Trophoblast cell (in vitro differentiated cells and primary cell): ENCODE data around the gene EPGN.

Experiments
- DNase-seq, 2 donors: peaks; one replicate each; pipeline ENCODE4 v3.0.0-alpha.2; 2016
- H2AFZ ChIP-seq: 2 replicates; pipeline ENCODE4 v1.6.1; 2013; ENCODE audit warnings: low read length, moderate library complexity, mild to moderate bottlenecking; ENCODE audit not compliant: insufficient read depth, poor library complexity
- H2AK5ac ChIP-seq: 2 replicates; pipeline ENCODE4 v1.6.1; 2013; ENCODE audit warnings: mild to moderate bottlenecking, low read length
- H2BK120ac ChIP-seq: 2 replicates; pipeline ENCODE4 v1.6.1; 2013; ENCODE audit warnings: low read length, mild to moderate bottlenecking, moderate library complexity; ENCODE audit not compliant: insufficient read depth, poor library complexity
- H2BK12ac ChIP-seq: 2 replicates; pipeline ENCODE4 v1.6.1; 2013; ENCODE audit warnings: mild to moderate bottlenecking, low read length, moderate library complexity
- H2BK5ac ChIP-seq: 2 replicates; pipeline ENCODE4 v1.6.1; 2013; ENCODE audit warnings: low read length, low read depth, moderate library complexity, mild to moderate bottlenecking; ENCODE audit not compliant: poor library complexity
- H3K14ac ChIP-seq: 2 replicates; pipeline ENCODE4 v1.6.1; 2013; ENCODE audit warnings: mild to moderate bottlenecking, low read length
- H3K18ac ChIP-seq: 2 replicates; pipeline ENCODE4 v1.6.1; 2013; ENCODE audit warnings: mild to moderate bottlenecking, low read length
- H3K23ac ChIP-seq: 2 replicates; pipeline ENCODE4 v1.6.1; 2013; ENCODE audit warnings: low read length
- H3K27ac ChIP-seq: 2 replicates; pipeline ENCODE4 v1.5.1; 2013; ENCODE audit warnings: low read depth, mild to moderate bottlenecking, inconsistent platforms, low read length, moderate library complexity
- H3K27me3 ChIP-seq: 2 replicates; pipeline ENCODE4 v1.6.1; 2013; ENCODE audit warnings: inconsistent platforms, mild to moderate bottlenecking, low read length, moderate library complexity; ENCODE audit not compliant: insufficient read depth
- H3K36me3 ChIP-seq, 2 experiments: 1 replicate in 1 of 2; 2 replicates in 1 of 2; pipeline ENCODE4 v1.6.1; 2013; ENCODE audit warnings: low read length in 2 of 2, mild to moderate bottlenecking in 2 of 2, moderate library complexity in 1 of 2; ENCODE audit not compliant: insufficient read depth in 2 of 2, control insufficient read depth in 1 of 2
- H3K4ac ChIP-seq: 2 replicates; pipeline ENCODE4 v1.6.1; 2013; ENCODE audit warnings: low read depth, mild to moderate bottlenecking, low read length, moderate library complexity
- H3K4me1 ChIP-seq, 2 experiments: 1 replicate in 1 of 2; 2 replicates in 1 of 2; pipeline ENCODE4 v1.6.1; 2013; ENCODE audit warnings: low read length in 2 of 2, mild to moderate bottlenecking in 2 of 2, moderate library complexity in 1 of 2; ENCODE audit not compliant: insufficient read depth in 2 of 2, control insufficient read depth in 1 of 2
- H3K4me2 ChIP-seq: 2 replicates; pipeline ENCODE4 v1.6.1; 2013; ENCODE audit warnings: inconsistent platforms, mild to moderate bottlenecking, low read length, moderate library complexity
- H3K4me3 ChIP-seq: 2 replicates; pipeline ENCODE4 v1.5.1; 2013; ENCODE audit warnings: mild to moderate bottlenecking, low read depth, low read length, inconsistent platforms
- H3K79me1 ChIP-seq: one replicate; pipeline ENCODE4 v1.6.1; 2013; ENCODE audit warnings: low read length
- H3K79me2 ChIP-seq: 2 replicates; pipeline ENCODE4 v1.6.1; 2013; ENCODE audit warnings: low read length, mild to moderate bottlenecking; ENCODE audit not compliant: control insufficient read depth, insufficient read depth, poor library complexity
- H3K9ac ChIP-seq: 2 replicates; pipeline ENCODE4 v1.6.1; 2013; ENCODE audit warnings: mild to moderate bottlenecking, low read length
- H3K9me3 ChIP-seq: 2 replicates; pipeline ENCODE4 v1.6.1; 2013; ENCODE audit warnings: low read depth, mild to moderate bottlenecking, control low read depth, inconsistent platforms, low read length; ENCODE audit not compliant: insufficient read depth
- H4K12ac ChIP-seq: 2 replicates; pipeline ENCODE4 v1.6.1; 2013; ENCODE audit warnings: low read depth, mild to moderate bottlenecking, low read length, moderate library complexity
- H4K8ac ChIP-seq: 2 replicates; pipeline ENCODE4 v1.6.1; 2013; ENCODE audit warnings: low read depth, mild to moderate bottlenecking, low read length, moderate library complexity
- H4K91ac ChIP-seq: one replicate; pipeline ENCODE4 v1.6.1; 2013; ENCODE audit warnings: low read depth, mild to moderate bottlenecking, low read length, moderate library complexity
- WGBS: extraction: QIAGEN DNeasy Blood & Tissue Kit; methylation state at CpG from one replicate; pipeline ENCODE4 v1.1.7; 2013; ENCODE audit warnings: missing lambda C conversion rate; ENCODE audit not compliant: insufficient read length, insufficient coverage; ENCODE audit errors: extremely low coverage; 5-methylcytosine and 5-hydroxymethylcytosine counted together

EPGN gene

DNA sequence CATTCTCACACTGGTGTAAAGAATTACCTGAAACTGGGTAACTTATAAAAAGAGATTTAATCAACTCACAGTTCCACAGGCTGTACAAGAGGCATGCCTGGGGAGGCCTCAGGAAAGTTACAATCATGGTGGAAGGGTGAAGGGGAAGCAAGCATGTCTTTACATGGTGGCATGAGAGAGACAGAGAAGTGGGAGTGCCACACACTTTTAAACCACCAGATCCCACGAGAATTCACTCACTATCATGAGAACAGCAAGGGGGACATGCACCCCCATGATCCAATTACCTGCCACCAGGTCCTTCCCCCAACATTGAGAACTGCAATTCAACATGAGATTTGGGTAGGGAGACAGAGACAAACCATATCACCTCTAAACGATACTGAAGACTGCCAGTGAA lies 23.0 kb downstream of the EPGN start:
- no peaks in the 10 kb centered on the region for H3K79me1 ChIP-seq
- no peak overlapping the region for H3K14ac ChIP-seq
- H3K18ac ChIP-seq, result no peak overlapping the region
- H3K4me2 ChIP-seq, result no peak overlapping the region
- no peak overlapping the region for H3K9ac ChIP-seq
- no peak overlapping the region for H4K12ac ChIP-seq
- peaks cover 0 to 3% of the 10 kb centered on the region in 2 experiments for H3K4me1 ChIP-seq
- H2AFZ ChIP-seq, result no peak overlapping the region
- H3K4me3 ChIP-seq, result no peak overlapping the region
- no peak overlapping the region for H3K23ac ChIP-seq
- H2BK120ac ChIP-seq, result no peak overlapping the region
- H3K9me3 ChIP-seq, result peaks cover 3% of the 10 kb centered on the region
- H3K27me3 ChIP-seq, result no peaks in the 10 kb centered on the region
- no peak for DNase-seq
- no CpG with 5 or more reads among the region's 2 CpGs for WGBS
- H3K79me2 ChIP-seq, result no peaks in the 10 kb centered on the region
- no peak overlapping the region for H2BK12ac ChIP-seq
- H4K8ac ChIP-seq, result no peak overlapping the region
- H3K4ac ChIP-seq, result no peak overlapping the region
- H2BK5ac ChIP-seq, result no peak overlapping the region
- H3K36me3 ChIP-seq, result no peaks in the 10 kb centered on the region
- H3K27ac ChIP-seq, result no peak overlapping the region
- H2AK5ac ChIP-seq, result no peak overlapping the region
- H4K91ac ChIP-seq, result no peak overlapping the region

DNA sequence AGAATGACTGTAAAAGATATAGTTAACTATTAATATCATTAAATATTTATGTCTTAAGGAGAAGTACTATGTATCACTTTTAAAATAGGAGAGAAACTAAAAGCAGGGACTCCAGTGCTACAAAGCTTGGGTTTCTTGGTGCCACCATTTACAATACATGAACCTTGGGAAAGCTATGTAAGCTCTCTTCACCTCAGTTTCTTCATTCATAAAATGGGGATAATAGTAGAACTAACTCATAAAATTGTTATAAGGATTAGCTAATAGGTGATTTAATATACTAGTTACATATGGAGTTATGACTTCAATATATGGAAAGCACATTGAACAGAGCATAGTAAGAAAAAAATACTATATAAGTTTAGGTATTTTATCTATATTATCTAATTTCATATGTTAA lies 23.7 kb downstream of the EPGN start:
- Histone ChIP-seq H3K18ac (no peak overlapping the region), H3K27me3 (no peaks in the 10 kb centered on the region), H3K9me3 (peaks cover 3% of the 10 kb centered on the region), H3K4me1 (peaks cover 0 to 3% of the 10 kb centered on the region in 2 experiments), H2BK5ac (no peak overlapping the region), H4K8ac (no peak overlapping the region), H4K12ac (no peak overlapping the region), H3K79me2 (no peaks in the 10 kb centered on the region), H3K4me2 (no peak overlapping the region), H2BK120ac (no peak overlapping the region), H3K4ac (no peak overlapping the region), H3K79me1 (no peaks in the 10 kb centered on the region), H2AK5ac (no peak overlapping the region), H3K4me3 (no peak overlapping the region), H4K91ac (no peak overlapping the region), H3K14ac (no peak overlapping the region), H2BK12ac (no peak overlapping the region), H3K9ac (no peak overlapping the region), H3K27ac (no peak overlapping the region), H3K23ac (no peak overlapping the region), H2AFZ (no peak overlapping the region), H3K36me3 (no peaks in the 10 kb centered on the region)
- no peak for DNase-seq

DNA sequence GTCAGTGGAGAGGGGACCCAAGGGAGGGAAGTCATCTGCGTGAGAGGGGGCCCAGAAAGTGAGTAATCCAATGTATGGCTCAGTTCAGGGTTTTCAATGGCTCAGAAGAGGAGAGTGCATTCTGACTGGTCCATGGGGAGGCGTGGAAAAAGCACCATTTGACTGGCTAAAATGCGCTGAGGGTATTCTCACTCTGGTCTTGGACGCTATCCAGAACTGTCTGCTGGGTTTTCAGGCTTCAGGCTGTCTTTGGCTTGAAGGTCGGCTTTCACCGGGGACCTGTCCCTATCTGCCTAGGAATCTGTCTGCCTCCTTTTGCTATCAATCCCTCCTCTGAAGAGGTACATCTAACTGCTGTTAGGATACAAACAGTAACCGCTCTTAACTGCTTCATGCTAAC lies 26.4 kb downstream of the EPGN start:
- no CpG with 5 or more reads among the region's 7 CpGs for WGBS
- Histone ChIP-seq H3K9me3 (peaks cover 3% of the 10 kb centered on the region), H3K4me3 (no peak overlapping the region), H3K79me1 (no peaks in the 10 kb centered on the region), H2BK12ac (no peak overlapping the region), H3K27me3 (no peaks in the 10 kb centered on the region), H2AFZ (no peak overlapping the region), H4K91ac (no peak overlapping the region), H3K4me1 (peaks cover 0 to 3% of the 10 kb centered on the region in 2 experiments), H2AK5ac (no peak overlapping the region), H3K23ac (no peak overlapping the region), H3K4me2 (no peak overlapping the region), H3K36me3 (no peaks in the 10 kb centered on the region), H2BK5ac (no peak overlapping the region), H3K9ac (no peak overlapping the region), H2BK120ac (no peak overlapping the region), H3K4ac (no peak overlapping the region), H3K18ac (no peak overlapping the region), H3K14ac (no peak overlapping the region), H3K27ac (no peak overlapping the region), H3K79me2 (no peaks in the 10 kb centered on the region), H4K8ac (no peak overlapping the region), H4K12ac (no peak overlapping the region)
- no peak for DNase-seq

DNA sequence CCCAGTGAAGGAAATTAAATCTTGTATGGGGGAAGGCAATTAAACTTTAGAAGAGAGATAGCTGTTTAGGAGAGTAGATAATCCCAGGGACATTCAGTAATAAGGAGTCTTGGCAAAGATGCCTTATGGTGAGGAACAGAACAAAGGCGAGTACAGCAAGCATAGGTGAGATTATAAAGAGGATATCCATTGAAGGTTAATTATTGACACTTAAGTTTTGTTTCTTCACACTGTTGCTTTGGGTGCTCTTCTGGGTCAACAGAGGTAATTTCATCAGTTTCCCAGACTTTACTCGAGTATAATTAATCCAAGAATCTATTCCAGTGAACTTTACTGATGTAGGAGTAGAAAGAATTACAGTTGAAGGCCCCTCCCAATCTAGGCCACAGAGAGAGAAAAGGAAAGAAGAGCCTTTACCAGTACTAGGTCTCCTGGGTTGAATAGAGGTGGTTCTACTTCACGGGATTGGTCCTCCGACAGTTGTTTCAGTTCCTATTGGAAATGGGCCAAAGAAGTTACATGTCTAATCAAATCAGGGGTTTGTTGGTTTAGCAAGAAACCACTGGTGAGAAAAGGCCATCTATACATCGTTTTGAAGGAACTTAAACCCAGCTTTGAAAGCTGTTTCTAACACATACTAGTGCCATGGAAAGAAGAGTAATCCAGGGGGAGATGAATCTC lies 27.2 kb downstream of the EPGN start:
- Histone ChIP-seq H3K27ac (no peak overlapping the region), H3K4me2 (no peak overlapping the region), H2BK120ac (no peak overlapping the region), H3K79me1 (no peaks in the 10 kb centered on the region), H2AK5ac (no peak overlapping the region), H4K8ac (no peak overlapping the region), H3K27me3 (no peaks in the 10 kb centered on the region), H3K4me1 (peaks cover 0 to 3% of the 10 kb centered on the region in 2 experiments), H4K91ac (no peak overlapping the region), H2BK5ac (no peak overlapping the region), H3K4me3 (no peak overlapping the region), H3K36me3 (no peaks in the 10 kb centered on the region), H4K12ac (no peak overlapping the region), H3K18ac (no peak overlapping the region), H2BK12ac (no peak overlapping the region), H3K14ac (no peak overlapping the region), H3K9ac (no peak overlapping the region), H3K79me2 (no peaks in the 10 kb centered on the region), H2AFZ (no peak overlapping the region), H3K23ac (no peak overlapping the region), H3K9me3 (peaks cover 3% of the 10 kb centered on the region), H3K4ac (no peak overlapping the region)
- no peak for DNase-seq
- no CpG with 5 or more reads among the region's 5 CpGs for WGBS
